Embryonic facial prominence (tissue), 1 donor: ENCODE results near the gene ZNF362.
"Not testable (repeated sequence)": the region's sequence is repeated elsewhere in the genome, so short reads cannot be mapped to it uniquely, and the experiment has no call there.

ENCODE experiments used
- DNase-seq: peaks from one replicate; pipeline ENCODE4 v3.0.0-alpha.2; 2016; ENCODE audit errors: extremely low spot score

The ZNF362 gene

GRCh38 chr1:33256471-33257206 lies at the start of gene ZNF362:
TSS of gene ZNF362 (plus strand) at chr1:33256492. CDS start at chr1:33270575, 14,083 bp downstream.
- DNase-seq: peak; percentile 60

- no peak for DNase-seq
Observed at GRCh38 chr1:33211972-33212371, 44.3 kb upstream of the ZNF362 start.

GRCh38 chr1:33219886-33220661 lies 36.2 kb upstream of the ZNF362 start:
- no peak for DNase-seq

GRCh38 chr1:33220676-33221384 lies 35.5 kb upstream of the ZNF362 start:
- no peak for DNase-seq

- no peak for DNase-seq
Observed at GRCh38 chr1:33221385-33221758, 34.9 kb upstream of the ZNF362 start.

GRCh38 chr1:33222381-33222780 lies 33.9 kb upstream of the ZNF362 start:
- DNase-seq: no peak

- DNase-seq: no peak
Observed at GRCh38 chr1:33224166-33224707, 32.1 kb upstream of the ZNF362 start.

GRCh38 chr1:33225586-33225985 lies 30.7 kb upstream of the ZNF362 start:
- no peak for DNase-seq

- DNase-seq: no peak
Observed at GRCh38 chr1:33228935-33229487, 27.3 kb upstream of the ZNF362 start.

- DNase-seq: no peak
Observed at GRCh38 chr1:33231166-33231565, 25.1 kb upstream of the ZNF362 start.

GRCh38 chr1:33232716-33233115 lies 23.6 kb upstream of the ZNF362 start:
- DNase-seq: no peak

- DNase-seq: no peak
Observed at GRCh38 chr1:33234131-33234530, 22.2 kb upstream of the ZNF362 start.

GRCh38 chr1:33234588-33234990 lies 21.7 kb upstream of the ZNF362 start:
- no peak for DNase-seq

- no peak for DNase-seq
Observed at GRCh38 chr1:33235521-33235920, 20.8 kb upstream of the ZNF362 start.

GRCh38 chr1:33236498-33236897 lies 19.8 kb upstream of the ZNF362 start:
- DNase-seq: no peak

GRCh38 chr1:33237579-33237978 lies 18.7 kb upstream of the ZNF362 start:
- no peak for DNase-seq

- not testable (repeated sequence) for DNase-seq
Observed at GRCh38 chr1:33238194-33238724, 18.0 kb upstream of the ZNF362 start.

- DNase-seq: not testable (repeated sequence)
Observed at GRCh38 chr1:33239410-33239809, 16.9 kb upstream of the ZNF362 start.

GRCh38 chr1:33241866-33242265 lies 14.4 kb upstream of the ZNF362 start:
- no peak for DNase-seq

- no peak for DNase-seq
Observed at GRCh38 chr1:33242652-33243051, 13.6 kb upstream of the ZNF362 start.

- DNase-seq: no peak
Observed at GRCh38 chr1:33244143-33244808, 12.0 kb upstream of the ZNF362 start.
